Measurements from ENCODE around the gene PAPLN. TPM values are rescaled to one million over a fixed set of nuclear protein-coding genes. Genes with fewer than 3 reads are reported as not detected.
A peak's percentile ranks its signal among the peaks of the same experiment; 100 is the strongest.

Gene PAPLN
- total and polyA plus RNA-seq, 8 donors = 1.1 to 18.3 (median 2.9) TPM

- intact Hi-C loops (cut with DNase I) = no loop called here
- no peaks in the 10 kb centered on the region for H3K27me3 ChIP-seq
- TF ChIP-seq CTCF (IDR thresholded peaks at IDR 0.05) = no peak
- H3K4me3 ChIP-seq = peak overlapping the region; percentile 13 to 50 (median 34)
- peak; percentile 29 to 81 (median 54) for DNase-seq
- peak; percentile 61 to 85 (median 80) for ATAC-seq
- no peaks in the 10 kb centered on the region for H3K9me3 ChIP-seq
- 4 to 6% methylated on average over 46 to 48 of the region's 48 CpGs for WGBS, 2 donors
- FAIRE-seq = no peak
- H3K36me3 ChIP-seq = no peaks in the 10 kb centered on the region
- H3K27ac ChIP-seq = peak overlapping the region in 2 of 4 donors; percentile 17 to 60
- H3K4me1 ChIP-seq = peaks cover 0 to 7% (median 0%) of the 10 kb centered on the region in 3 donors
Measured at GRCh38 chr14:73269729-73270531, 32.6 kb downstream of the PAPLN start.

- intact Hi-C loops (cut with DNase I) = no loop called here
- peaks cover 0 to 7% (median 0%) of the 10 kb centered on the region in 3 donors for H3K4me1 ChIP-seq
- DNase-seq = no peak
- no peaks in the 10 kb centered on the region for H3K27me3 ChIP-seq
- FAIRE-seq = no peak
- H3K9me3 ChIP-seq = no peaks in the 10 kb centered on the region
- no peak overlapping the region for H3K27ac ChIP-seq
- WGBS, 2 donors = 78% methylated on average over 6 of the region's 6 CpGs
- peaks cover 4 to 15% (median 9%) of the 10 kb centered on the region in 3 donors for H3K36me3 ChIP-seq
- no peak for TF ChIP-seq CTCF (IDR thresholded peaks at IDR 0.05)
- ATAC-seq = no peak
- no peak overlapping the region for H3K4me3 ChIP-seq
Measured at GRCh38 chr14:73272393-73272792, 35.1 kb downstream of the PAPLN start.

DNA sequence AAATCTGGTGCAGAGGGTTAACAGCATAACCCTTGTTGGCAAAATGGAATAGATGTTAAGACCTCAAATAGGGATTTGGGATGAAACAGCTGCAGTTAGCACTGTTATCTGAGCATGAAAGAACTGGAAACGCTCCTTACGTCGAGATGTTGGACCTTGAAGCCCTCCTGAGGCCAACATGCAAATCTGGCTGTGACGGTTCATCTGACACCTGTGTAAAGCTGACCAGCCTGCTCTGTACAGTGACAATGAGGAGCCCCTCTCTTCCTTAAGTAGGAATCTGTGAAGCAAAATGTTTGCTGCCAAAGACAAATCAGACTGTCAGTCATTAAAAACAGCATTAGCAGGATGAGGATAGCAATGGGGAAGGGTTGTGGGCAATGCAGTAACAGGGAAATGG, 36.5 kb downstream of the PAPLN start:
- H3K4me1 ChIP-seq = peaks cover 0 to 7% (median 0%) of the 10 kb centered on the region in 3 donors
- peaks cover 4 to 15% (median 9%) of the 10 kb centered on the region in 3 donors for H3K36me3 ChIP-seq
- H3K27ac ChIP-seq = no peak overlapping the region
- ATAC-seq (no peak), DNase-seq (no peak), FAIRE-seq (no peak)
- H3K27me3 ChIP-seq = no peaks in the 10 kb centered on the region
- H3K4me3 ChIP-seq = no peak overlapping the region
- TF ChIP-seq CTCF (IDR thresholded peaks at IDR 0.05) = no peak
- WGBS, 2 donors = 62 to 64% methylated on average over 4 of the region's 4 CpGs
- no peaks in the 10 kb centered on the region for H3K9me3 ChIP-seq
- intact Hi-C loops (cut with DNase I) = no loop called here

GRCh38 chr14:73276836-73277235, 39.5 kb downstream of the PAPLN start:
- H3K36me3 ChIP-seq = peaks cover 9 to 16% (median 10%) of the 10 kb centered on the region in 3 donors
- no peak for TF ChIP-seq CTCF (IDR thresholded peaks at IDR 0.05)
- no peak overlapping the region for H3K27ac ChIP-seq
- no peak overlapping the region for H3K4me3 ChIP-seq
- DNase-seq (no peak), FAIRE-seq (no peak), ATAC-seq (no peak)
- no peaks in the 10 kb centered on the region for H3K9me3 ChIP-seq
- 95 to 99% methylated on average over 7 of the region's 7 CpGs for WGBS, 2 donors
- no peaks in the 10 kb centered on the region for H3K27me3 ChIP-seq
- intact Hi-C loops (cut with DNase I) = no loop called here
- no peaks in the 10 kb centered on the region for H3K4me1 ChIP-seq

- H3K27me3 ChIP-seq = no peaks in the 10 kb centered on the region
- intact Hi-C loops (cut with DNase I) = no loop called here
- no peak for TF ChIP-seq CTCF (IDR thresholded peaks at IDR 0.05)
- no peak for FAIRE-seq
- H3K9me3 ChIP-seq = no peaks in the 10 kb centered on the region
- H3K36me3 ChIP-seq = peaks cover 9 to 21% (median 13%) of the 10 kb centered on the region in 3 donors
- no peak overlapping the region for H3K27ac ChIP-seq
- no peak overlapping the region for H3K4me3 ChIP-seq
- DNase-seq = no peak
- 95 to 96% methylated on average over 2 of the region's 2 CpGs for whole genome bisulfite sequencing, 2 donors
- H3K4me1 ChIP-seq = no peaks in the 10 kb centered on the region
- ATAC-seq = no peak
Measured at GRCh38 chr14:73277376-73277775, 40.1 kb downstream of the PAPLN start.

Measured in pancreas (tissue), 10 donors.